Gastroesophageal sphincter (tissue), 4 donors: ENCODE measurements around the gene PDE5A. TPM values are rescaled to one million over a fixed set of nuclear protein-coding genes. Genes with fewer than 3 reads are reported as not detected.

ENCODE experiments used
- ATAC-seq: fragments of 150-250 bp; one replicate; pipeline ENCODE4 v1.9.1; 2016; ENCODE audit warnings: mild to moderate bottlenecking, moderate library complexity
- H3K27ac ChIP-seq, 4 donors: fragments of 200-600 bp; sonication (generic) in 3 of 4; 1 replicate in 3 of 4; 2 replicates in 1 of 4; pipeline ENCODE4 v1.5.1; 2016 to 2019
- H3K27me3 ChIP-seq: fragments of 200-600 bp; sonication (generic); one replicate; pipeline ENCODE4 v1.5.1; 2019
- H3K36me3 ChIP-seq, 2 donors: fragments of 200-600 bp; sonication (generic); one replicate each; pipeline ENCODE4 v1.5.1; 2019; ENCODE audit warnings: control low read depth in 1 of 2
- H3K4me1 ChIP-seq, 3 donors: fragments of 200-600 bp; sonication (generic); 1 replicate in 2 of 3; 2 replicates in 1 of 3; pipeline ENCODE4 v1.5.1; 2016 to 2019; ENCODE audit warnings: control low read depth in 2 of 3
- H3K4me3 ChIP-seq, 2 donors: fragments of 200-600 bp; sonication (generic); one replicate each; pipeline ENCODE4 v1.5.1; 2019; ENCODE audit warnings: mild to moderate bottlenecking in 1 of 2, moderate library complexity in 1 of 2
- H3K9me3 ChIP-seq, 3 donors: fragments of 200-600 bp; sonication (generic); one replicate each; pipeline ENCODE4 v1.5.1; 2017 to 2019; ENCODE audit warnings: control low read depth in 2 of 3
- EP300 ChIP-seq: sonication (generic); formaldehyde crosslinking; IDR thresholded peaks from one replicate; pipeline ENCODE4 v1.6.1; 2017; ENCODE audit warnings: antibody characterized with exemption, mild to moderate bottlenecking
- POLR2A ChIP-seq, 2 donors: fragments of 450-650 bp; IDR thresholded peaks; one replicate each; pipeline ENCODE4 v1.6.1; 2017; ENCODE audit warnings: antibody characterized with exemption in 2 of 2, mild to moderate bottlenecking in 2 of 2, moderate library complexity in 1 of 2
- POLR2AphosphoS5 ChIP-seq: sonication (generic); formaldehyde crosslinking; IDR thresholded peaks from one replicate; pipeline ENCODE4 v1.6.1; 2017; ENCODE audit warnings: antibody characterized with exemption
- WGBS, 2 donors: methylation state at CpG; one replicate each; pipeline ENCODE4 v1.1.5; 2018; ENCODE audit warnings: low coverage in 1 of 2; 5-methylcytosine and 5-hydroxymethylcytosine counted together
- total RNA-seq, 4 donors: library from RNA; depleted of rRNA; stranded (reverse); fragments of >200 nt; gene quantifications; one replicate each; pipeline ENCODE4 v1.1.0, GENCODE V29; 2016
- TF ChIP-seq, protein P1 (sequence below), 4 experiments: fragments of 200-600 bp in 2 of 4; fragments of 450-650 bp in 2 of 4; sonication (generic) in 1 of 4; IDR thresholded peaks; one replicate each; pipeline ENCODE4 v1.5.1; 2017 to 2019; ENCODE audit warnings: antibody characterized with exemption in 4 of 4, mild to moderate bottlenecking in 2 of 4, moderate library complexity in 2 of 4

Gene PDE5A
- total RNA-seq, 4 donors from 2014 or later: 126 to 358 (median 212) TPM

DNA sequence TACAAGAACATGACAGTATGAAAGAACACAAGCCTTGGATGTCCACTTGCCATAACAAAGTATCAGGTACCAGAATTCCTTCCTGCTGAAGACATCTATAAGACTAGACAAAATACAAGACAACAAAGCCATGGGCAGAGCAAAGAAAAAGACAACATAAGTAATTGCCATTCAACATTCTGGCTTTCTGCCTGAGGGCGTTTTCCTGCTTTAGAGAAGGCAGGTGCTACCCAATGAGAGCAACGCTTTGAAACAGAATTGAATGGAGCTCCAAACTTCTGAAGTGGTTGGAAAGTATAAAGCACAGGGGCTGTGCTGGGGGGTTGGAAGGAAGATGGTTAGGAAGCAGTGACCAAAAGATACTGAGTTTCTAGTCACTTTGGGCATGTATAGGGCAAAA, 30.1 kb downstream of the PDE5A start:
- Histone ChIP-seq H3K36me3 (no peaks in the 10 kb centered on the region), H3K27me3 (no peaks in the 10 kb centered on the region), H3K4me1 (peaks cover 0 to 72% (median 8%) of the 10 kb centered on the region in 3 donors), H3K4me3 (no peak overlapping the region), H3K27ac (peak overlapping the region in 3 of 4 donors; percentile 55 to 69 (median 64)), H3K9me3 (peaks cover 0 to 5% (median 0%) of the 10 kb centered on the region in 3 donors)
- no peak for ATAC-seq
- TF ChIP-seq, protein P1, sequence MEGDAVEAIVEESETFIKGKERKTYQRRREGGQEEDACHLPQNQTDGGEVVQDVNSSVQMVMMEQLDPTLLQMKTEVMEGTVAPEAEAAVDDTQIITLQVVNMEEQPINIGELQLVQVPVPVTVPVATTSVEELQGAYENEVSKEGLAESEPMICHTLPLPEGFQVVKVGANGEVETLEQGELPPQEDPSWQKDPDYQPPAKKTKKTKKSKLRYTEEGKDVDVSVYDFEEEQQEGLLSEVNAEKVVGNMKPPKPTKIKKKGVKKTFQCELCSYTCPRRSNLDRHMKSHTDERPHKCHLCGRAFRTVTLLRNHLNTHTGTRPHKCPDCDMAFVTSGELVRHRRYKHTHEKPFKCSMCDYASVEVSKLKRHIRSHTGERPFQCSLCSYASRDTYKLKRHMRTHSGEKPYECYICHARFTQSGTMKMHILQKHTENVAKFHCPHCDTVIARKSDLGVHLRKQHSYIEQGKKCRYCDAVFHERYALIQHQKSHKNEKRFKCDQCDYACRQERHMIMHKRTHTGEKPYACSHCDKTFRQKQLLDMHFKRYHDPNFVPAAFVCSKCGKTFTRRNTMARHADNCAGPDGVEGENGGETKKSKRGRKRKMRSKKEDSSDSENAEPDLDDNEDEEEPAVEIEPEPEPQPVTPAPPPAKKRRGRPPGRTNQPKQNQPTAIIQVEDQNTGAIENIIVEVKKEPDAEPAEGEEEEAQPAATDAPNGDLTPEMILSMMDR (IDR thresholded peaks at IDR 0.05): no peak
- no peak for TF ChIP-seq POLR2A (IDR thresholded peaks at IDR 0.05)
- TF ChIP-seq POLR2AphosphoS5: no peak
- no peak for TF ChIP-seq EP300
- WGBS, 2 donors: 48 to 70% methylated on average over 2 of the region's 2 CpGs

DNA sequence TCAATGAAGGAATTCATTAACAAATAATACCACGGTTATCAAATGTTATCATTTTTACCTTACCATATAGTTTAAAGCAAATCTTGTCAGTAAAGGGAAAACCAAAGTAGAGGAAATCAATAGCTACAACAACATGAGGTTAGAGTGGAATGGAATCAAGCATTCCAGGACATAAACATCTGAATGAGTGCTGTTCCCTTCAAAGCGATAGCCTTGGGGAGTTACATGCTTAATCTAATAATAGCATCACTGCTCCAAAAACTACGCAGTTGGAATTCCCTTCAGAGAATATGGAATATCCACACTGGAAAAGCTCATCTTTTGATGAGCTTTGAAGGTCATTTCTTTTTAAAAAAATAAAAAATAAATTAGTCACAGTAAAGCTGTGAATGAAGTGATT, 31.2 kb downstream of the PDE5A start:
- Histone ChIP-seq H3K4me1 (peaks cover 0 to 71% (median 8%) of the 10 kb centered on the region in 3 donors), H3K27ac (peak overlapping the region; percentile 54 to 69 (median 64)), H3K36me3 (no peaks in the 10 kb centered on the region), H3K4me3 (no peak overlapping the region), H3K27me3 (no peaks in the 10 kb centered on the region), H3K9me3 (peaks cover 0 to 5% (median 0%) of the 10 kb centered on the region in 3 donors)
- WGBS, 2 donors: 30 to 42% methylated on average over 3 of the region's 3 CpGs
- TF ChIP-seq, protein P1 (IDR thresholded peaks at IDR 0.05): no peak
- TF ChIP-seq EP300: no peak
- no peak for TF ChIP-seq POLR2AphosphoS5
- no peak for TF ChIP-seq POLR2A (IDR thresholded peaks at IDR 0.05)
- no peak for ATAC-seq

DNA sequence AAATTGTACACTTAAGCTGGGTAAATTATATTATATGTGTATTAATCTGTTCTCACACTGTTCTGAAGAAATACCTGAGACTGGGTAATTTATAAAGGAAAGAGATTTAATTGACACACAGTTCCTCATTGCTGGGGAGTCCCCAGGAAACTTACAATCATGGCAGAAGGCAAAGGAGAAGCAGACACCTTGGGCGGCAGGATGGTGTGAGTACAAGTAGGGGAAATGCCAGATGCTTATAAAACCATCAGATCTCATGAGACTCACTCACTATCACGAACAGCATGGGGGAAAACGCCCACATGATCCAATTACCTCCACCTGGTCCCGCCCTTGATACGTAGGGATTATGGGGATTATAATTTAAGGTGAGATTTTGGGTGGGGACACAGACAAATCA, 34.9 kb downstream of the PDE5A start:
- Histone ChIP-seq H3K36me3 (no peaks in the 10 kb centered on the region), H3K27me3 (no peaks in the 10 kb centered on the region), H3K4me3 (no peak overlapping the region), H3K4me1 (peaks cover 8 to 84% (median 22%) of the 10 kb centered on the region in 3 donors), H3K27ac (peak overlapping the region; percentile 47 to 82 (median 68)), H3K9me3 (peaks cover 0 to 3% (median 0%) of the 10 kb centered on the region in 3 donors)
- ATAC-seq: no peak
- WGBS, 2 donors: 72 to 81% methylated on average over 4 to 5 of the region's 5 CpGs
- TF ChIP-seq POLR2AphosphoS5 (no peak), EP300 (no peak), POLR2A (IDR thresholded peaks at IDR 0.05) (no peak)
- TF ChIP-seq, protein P1 (IDR thresholded peaks at IDR 0.05): no peak

DNA sequence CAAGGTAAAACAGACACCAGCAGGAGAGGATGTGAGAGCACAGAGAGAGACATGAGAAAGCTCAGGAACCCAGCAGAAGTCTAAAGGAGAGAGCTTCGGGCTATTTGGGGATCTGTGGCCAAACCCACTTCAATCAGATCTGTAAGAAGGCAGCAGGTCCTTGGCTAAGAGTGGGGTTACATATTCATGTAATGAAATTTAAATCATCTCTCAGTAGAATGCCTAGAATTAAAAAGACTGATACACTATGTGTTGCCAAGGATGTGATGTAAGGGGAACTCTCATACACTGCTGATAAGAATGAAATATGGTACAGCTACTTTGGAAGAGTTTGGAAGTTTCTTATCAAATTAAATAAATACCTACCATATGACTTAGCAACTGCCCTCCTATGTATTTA, 35.8 kb downstream of the PDE5A start:
- Histone ChIP-seq H3K4me1 (peaks cover 8 to 83% (median 23%) of the 10 kb centered on the region in 3 donors), H3K27ac (peak overlapping the region; percentile 58 to 82 (median 73)), H3K27me3 (no peaks in the 10 kb centered on the region), H3K36me3 (no peaks in the 10 kb centered on the region), H3K4me3 (no peak overlapping the region), H3K9me3 (no peaks in the 10 kb centered on the region)
- TF ChIP-seq EP300 (no peak), POLR2AphosphoS5 (no peak), POLR2A (IDR thresholded peaks at IDR 0.05) (no peak)
- TF ChIP-seq, protein P1 (IDR thresholded peaks at IDR 0.05): no peak
- 14 to 17% methylated on average over 1 of the region's 1 CpG for WGBS, 2 donors
- ATAC-seq: no peak

DNA sequence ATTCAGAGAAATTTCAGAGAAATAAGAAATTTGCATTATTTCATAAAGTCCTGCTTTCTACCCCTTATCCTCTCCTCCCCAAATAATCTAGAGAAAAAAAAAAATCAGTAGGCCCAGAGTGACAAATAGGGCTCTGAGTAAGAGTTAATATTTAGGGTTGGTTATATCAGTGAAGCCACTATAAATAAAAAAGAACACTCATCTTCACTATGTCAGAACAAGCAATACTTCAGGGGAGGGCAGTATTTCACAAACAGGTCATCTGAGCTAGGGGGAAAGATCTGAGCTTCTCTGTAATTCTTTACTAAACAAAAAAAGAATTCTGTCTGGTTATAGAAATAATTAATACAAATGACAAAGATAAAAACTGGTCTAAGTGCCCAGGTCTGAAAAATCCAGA, 39.4 kb downstream of the PDE5A start:
- TF ChIP-seq POLR2AphosphoS5 (peak; percentile 16), EP300 (no peak)
- peak overlapping the region in 3 of 4 donors; percentile 77 to 86 (median 82) for H3K27ac ChIP-seq
- H3K36me3 ChIP-seq: peaks cover 0 to 1% of the 10 kb centered on the region in 2 donors
- no peaks in the 10 kb centered on the region for H3K9me3 ChIP-seq
- H3K27me3 ChIP-seq: no peaks in the 10 kb centered on the region
- ATAC-seq: no peak
- no peak overlapping the region for H3K4me3 ChIP-seq
- H3K4me1 ChIP-seq: peaks cover 8 to 77% (median 18%) of the 10 kb centered on the region in 3 donors
